NCI-H2196 (cell line): ENCODE results near the gene CSTB.

Experiments used
- DNase-seq: peaks from one replicate; lab custom pipeline; 2025; ENCODE audit not compliant: unreplicated experiment; lab: John Stamatoyannopoulos, UW

The CSTB gene

DNA sequence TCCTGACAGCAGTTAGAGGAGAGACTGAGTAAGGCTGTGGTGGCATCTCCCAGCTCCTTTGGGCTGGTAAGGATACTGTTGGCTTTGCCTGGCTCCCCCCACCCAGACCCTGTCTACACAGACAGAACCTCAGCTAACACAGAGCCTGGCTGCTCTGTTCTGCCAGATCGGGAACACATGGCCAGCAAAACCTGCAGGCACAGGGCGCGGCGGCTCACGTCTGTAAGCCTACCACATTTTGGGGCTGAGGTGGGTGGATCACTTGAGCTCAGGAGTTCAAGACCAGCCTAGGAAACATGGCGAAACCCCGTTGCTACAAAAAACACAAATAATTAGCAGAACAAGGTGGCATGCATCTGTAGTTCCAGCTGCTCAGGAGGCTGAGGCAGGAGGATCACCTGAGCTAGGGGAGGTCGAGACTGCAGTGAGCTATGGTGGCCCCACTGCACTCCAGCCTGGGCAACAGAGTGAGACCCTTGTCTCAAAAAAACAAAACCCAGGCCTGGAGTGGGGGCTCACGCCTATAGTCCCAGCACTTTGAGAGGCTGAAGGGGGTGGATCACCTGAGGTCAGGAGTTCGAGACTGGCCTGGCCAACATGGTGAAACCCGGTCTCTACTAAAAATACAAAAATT is 6.7 kb downstream of the CSTB start:
- no peak for DNase-seq

DNA sequence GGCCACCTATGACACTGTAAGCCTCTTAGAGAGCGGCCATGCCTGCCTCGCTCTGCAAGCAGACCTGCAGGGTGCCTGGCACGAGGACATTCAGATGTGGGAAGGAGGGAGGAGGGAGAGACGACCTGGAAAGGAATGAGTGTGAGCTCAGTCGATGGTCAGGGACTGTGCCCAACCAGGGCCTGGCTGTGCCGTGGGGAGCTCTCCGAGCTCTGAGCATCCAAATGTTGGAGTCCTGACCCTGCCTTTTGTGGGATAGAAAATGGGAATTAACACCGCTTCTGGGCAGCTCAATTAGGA is 7.3 kb downstream of the CSTB start:
- DNase-seq, result no peak

DNA sequence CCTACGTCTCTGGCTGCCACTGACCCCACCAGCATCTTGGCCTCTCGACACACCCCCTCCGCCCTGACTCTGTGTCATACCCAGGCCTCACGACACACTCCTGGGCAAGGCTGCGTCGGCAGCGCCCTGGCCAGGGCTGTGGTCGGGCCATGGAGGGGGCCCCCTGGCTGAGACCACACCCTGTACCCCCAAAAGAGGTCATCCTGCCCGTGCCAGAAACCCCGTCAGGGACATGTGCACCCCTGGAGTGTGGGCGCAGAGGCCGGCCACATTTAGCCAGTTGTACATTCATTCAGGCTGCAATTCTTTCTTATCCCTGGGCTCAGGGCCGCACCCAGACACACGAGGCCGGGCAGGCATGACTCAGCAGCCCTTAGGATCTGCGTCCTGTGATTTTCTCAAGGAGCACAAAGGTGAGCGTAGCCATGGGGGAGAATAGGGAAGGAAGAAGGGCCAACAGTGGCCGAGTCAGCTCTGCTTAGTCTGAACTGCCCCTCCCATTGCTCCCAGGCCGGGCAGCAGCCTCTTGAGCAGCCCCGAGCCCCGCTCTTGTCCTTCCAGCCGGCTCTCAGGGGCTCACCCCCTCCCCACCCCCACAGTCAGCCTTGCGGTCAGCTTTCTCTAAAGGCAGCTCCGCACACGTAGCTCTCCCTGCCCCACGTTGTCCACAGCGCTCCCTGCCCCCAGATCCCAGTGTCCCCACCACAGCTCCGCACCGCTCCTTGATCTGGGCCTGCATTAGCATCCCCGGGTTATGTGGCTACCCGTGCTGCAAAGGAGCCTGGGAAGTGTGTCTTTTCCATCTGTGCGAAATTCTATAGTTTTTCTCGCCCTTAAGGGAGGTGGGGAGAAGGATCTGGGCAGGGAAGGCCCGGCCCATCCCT is 7.9 kb downstream of the CSTB start:
- no peak for DNase-seq

DNA sequence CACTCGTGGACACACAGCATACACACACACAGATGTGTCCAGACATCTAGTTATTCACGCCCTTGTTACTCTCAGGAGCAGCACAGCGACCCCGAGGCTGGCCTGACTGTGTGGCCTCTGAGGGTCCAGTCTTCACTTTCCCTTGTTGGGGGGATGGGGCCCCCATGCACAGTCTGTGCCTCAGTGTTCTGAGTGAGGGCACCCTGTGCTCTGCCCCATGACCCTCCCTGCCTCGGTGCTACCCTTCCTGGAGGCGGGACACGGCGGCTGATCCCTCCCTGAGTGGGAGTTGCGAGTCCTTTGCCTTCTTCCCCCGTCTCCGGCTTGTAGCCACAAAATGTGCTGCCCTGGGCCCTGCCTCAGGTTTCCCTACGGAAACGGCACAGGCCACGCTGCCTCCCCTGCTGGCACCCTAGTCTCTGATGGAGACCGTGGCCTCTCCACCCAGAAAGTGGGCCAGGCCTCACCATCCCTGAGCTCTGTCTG is 8.6 kb downstream of the CSTB start:
- no peak for DNase-seq

DNA sequence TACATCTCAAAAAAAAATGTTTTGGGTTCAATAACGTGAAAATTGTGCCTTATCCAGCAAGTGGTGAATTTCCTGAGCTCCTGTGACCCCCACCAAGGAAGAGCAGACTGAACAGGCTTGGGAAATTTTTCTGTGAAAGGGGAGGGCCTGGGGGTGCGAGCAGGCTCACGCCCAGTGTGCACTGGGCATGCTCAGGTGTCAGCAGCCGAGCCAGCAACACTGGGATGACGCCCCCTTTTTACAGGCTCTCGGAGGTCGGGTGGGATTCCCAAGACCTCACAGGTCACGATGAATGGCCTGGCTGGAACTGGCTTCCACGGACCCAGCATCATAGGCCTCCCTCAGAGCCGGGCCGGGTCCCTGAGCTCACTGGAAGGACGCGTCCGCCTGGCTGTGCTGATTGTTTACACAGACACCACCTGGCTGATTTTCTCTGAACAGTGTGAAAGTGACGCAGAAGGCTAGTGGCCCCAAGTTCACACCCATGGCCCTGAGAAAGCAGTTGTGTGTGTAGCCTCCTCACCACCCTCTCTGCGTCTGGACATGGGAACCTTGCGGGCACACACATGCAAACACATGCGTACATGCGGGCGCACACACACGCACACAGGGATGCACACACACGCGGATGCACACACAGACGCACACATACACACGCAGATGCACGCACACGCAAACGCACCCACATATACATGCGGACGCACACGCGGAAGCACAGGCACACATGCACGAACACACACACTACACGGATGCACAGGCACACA is 9.2 kb downstream of the CSTB start:
- DNase-seq, result no peak

DNA sequence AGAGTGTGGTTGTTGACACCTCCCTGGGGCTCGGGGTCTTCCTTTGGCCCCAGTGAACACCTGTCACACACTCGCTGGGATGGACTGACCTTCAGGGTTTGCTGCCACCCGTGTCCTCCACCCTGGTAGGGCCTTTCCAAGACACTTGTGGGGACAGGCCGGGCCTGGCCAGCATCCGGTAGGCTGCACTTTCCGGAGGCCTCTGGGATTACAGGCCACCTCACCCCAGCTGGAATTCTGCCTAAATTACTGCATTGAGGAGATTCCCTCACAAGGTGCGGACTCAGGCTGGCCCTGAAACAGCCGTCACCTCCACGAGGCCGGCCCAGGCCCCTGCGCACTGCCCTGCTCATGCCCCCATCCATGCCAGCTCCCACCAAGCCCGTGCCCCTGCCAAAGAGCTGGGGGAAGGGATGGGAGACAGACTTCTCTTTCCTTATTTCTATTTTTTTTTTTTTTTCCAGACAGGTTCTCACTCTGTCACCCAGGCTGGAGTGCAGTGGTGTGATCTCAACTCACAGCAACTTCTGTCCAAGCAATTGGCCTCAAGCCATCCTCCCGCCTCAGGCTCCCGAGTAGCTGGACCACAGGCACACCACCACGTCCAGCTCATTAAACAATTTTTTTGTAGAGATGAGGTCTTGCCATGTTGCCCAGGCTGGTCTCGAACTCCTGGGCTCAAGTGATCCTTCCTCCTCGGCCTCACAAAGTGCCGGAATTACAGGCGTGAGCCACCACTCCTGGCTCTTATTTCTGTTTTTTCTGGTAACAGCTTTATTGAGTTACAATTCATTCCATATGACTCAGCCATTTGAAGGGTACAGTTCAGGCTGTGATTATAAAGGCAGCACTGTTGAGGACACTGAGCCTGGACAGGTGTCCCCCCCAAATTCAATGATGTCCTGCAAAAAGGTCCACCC is 11.3 kb downstream of the CSTB start:
- no peak for DNase-seq

DNA sequence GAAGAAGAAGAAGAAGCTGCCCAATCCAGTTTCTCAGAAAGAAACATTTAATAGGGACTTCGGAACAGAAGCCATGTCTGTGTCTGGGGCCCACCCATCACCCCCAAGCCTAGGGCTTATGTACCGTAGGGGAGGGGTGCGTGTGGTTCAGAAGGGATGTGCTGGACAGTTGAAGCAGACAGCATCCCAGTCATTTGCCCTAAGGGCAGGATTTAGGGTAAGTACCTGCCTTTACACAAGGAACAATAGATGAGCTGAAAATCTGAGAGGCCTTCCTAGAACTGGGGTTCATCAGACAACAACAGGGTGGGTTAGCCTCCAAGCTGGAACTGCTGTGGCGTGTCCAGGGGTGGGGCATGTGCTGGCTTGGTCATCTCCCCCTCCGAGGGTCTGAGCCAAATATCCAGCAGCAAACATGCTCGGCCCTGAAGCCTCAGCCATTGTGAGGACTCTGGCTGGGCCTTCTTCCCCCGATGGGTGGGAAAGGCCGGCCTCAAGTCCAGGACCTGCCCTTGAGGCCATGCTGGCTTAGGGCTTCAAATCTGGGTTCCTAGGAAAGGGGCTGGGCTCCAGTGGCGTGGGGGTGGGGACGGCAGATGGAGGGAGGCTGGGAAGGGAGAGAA is 12.1 kb downstream of the CSTB start:
- DNase-seq, result no peak

DNA sequence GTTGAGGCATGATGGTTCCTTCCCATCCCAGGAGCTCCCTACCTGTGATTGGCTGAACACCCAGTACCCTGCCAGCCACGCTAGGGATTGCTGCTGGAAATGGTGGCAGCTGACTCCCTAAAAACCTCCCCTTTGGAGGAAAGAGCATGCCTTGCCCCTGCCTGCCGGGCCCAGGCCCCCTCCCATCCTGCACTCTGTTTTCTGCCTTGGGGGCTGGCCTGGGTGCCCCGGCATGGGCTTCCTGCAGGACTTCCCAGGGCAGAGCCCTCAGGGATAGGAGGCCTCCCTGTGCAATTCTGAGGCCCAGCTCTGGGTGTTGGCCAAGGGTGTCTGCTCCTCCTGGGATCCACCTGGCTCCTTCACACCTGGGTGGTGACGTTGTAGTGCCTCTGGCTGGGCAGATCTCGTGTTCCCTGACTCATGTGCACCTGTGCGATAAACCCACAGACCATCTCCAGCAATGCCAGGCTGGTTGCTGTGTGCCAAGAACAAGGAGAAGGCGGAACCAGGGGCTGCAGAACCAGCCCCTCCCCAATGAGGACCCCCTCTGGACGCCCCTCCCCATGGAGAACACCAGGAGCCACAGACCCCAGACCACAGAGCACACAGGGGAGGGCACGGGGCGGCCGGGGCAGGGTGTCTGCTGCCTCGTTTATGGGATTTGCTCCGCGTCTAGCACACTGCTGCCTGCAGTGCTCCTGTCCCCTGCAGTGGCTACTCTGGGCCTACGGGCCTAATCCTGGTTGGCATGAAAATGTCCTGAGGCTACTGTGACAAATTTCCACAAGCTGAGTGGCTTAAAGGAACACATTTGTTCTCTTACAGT is 13.6 kb downstream of the CSTB start:
- peak; percentile 79 for DNase-seq

DNA sequence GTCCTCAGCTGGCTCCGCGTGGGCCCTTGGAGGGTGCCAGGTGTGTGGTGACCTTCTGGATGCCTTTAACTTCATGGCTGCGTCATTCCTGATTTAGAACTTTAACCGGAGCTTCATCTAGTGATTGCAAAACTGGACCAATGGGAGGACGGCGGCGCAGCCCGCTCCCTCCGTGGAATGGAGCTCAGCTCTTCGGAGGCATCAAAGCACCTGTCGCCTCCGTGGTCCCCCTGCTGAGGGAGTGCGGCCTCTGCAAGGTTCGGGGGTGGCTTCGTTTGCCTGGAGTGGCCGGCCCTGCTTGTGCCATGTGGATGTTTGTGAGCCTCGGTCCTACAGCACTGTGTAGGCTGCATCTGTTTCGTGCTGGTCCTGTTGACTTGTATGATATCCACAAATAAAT is 14.2 kb downstream of the CSTB start:
- no peak for DNase-seq

DNA sequence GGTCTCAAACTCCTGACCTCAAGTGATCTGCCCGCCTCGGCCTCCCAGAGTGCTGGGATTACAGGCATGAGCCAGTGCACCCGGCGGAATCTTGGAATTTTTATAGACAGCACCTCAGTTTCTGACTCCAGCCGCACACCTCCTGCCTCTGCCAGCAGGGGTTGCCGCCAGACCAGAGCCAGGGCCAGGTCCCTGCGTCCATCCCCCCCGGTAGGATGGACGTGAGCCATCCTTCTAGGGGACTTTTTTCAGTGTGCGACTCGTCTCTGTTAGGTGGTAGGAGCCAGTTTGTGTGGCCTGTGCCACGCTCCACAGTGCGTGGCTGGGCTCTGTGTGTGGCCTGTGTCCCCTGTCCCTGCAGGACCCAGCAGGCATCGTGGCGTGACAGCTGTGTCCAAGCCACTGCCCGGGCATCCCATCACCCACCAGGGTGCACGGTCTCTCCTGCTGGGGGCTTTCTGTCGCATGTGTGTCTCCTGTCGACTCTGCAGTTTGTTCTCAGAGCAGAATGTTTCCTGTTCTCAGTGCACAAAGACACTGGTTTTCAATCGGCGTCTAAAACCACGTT is 15.6 kb downstream of the CSTB start:
- no peak for DNase-seq

DNA sequence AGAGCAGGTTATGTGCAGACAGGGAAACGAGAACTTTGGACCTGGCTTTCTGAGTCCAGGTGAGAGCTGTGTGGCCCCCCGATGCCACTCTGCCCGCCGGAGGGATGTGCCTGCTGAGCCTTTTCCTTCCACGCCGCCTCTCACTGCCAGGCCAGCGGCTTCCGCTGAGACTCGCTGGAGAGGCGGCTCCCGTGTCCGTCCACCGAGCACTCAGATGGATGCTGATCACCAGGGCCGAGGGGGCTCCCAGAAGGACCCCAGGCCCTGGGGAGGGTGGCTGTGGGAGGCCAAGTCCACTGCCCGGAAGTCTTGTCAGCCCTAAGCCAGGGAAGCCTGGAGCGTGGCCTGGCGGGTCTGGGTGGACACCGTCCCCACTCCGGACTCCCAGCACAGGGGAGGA is 16.5 kb downstream of the CSTB start:
- DNase-seq, result no peak

DNA sequence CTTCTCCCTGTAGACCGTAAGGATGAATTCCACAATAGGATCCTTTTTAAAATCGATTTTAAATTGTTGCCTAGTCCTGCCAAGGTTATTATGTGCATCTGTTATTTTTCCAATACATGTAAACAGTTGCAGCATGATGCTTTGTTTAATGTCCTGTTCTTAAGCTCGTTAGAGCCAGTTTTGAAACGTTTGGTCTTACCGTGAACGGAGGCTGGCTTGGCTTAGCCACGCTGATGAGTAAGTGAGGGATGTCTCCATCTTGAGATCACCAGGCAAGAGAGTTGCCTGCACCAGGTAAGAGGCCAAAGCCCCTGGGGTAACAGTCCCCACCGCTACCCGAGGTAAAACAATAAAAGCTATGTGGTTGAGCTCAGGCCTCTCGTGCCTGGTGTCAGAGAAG is 17.3 kb downstream of the CSTB start:
- DNase-seq, result no peak

DNA sequence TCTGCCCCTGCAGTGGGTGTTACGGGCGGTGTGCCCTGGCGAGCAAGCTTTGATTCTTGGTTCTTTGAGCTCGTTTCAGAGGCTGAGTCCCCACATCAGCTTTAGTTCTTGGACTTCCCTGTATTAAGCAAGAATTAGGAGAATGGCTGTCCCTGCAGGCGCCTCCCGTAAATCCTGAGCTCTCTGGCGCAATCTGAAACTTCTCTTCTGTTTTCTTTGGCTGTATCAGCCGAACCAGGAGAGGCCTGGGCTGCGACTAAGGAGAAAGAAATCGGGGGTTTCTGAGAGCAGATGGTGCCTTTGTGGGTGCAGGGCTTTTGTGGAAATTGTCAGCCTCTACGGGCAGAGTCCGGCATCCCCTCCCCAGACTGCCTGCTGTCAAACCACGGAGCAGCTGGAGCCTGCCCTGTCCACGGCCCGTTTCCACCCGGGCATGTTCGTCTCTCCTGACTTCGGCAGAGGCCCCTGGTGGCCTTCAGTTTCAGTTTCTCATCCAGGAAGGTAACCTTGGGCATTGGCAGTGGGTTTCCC is 17.9 kb downstream of the CSTB start:
- DNase-seq, result no peak

DNA sequence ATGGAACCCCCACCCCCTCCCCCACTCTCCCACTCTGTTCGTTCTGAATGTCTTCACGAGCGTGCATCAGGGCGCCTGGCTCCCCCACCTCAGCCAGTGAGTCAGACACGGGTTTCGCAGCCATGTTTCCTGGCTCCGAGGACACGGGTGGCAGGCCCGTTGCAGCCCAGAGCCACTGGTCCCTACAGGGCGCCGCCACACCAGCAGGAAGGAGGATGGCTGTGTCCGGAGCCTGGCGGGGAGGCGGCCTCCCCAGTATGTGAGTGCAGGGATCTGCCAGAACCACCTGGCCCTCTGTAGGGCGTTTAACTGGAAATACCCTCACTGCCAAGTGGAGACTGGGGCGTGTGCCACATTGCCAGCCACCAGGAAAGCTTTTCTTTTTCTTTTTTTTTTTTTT is 18.5 kb downstream of the CSTB start:
- no peak for DNase-seq

DNA sequence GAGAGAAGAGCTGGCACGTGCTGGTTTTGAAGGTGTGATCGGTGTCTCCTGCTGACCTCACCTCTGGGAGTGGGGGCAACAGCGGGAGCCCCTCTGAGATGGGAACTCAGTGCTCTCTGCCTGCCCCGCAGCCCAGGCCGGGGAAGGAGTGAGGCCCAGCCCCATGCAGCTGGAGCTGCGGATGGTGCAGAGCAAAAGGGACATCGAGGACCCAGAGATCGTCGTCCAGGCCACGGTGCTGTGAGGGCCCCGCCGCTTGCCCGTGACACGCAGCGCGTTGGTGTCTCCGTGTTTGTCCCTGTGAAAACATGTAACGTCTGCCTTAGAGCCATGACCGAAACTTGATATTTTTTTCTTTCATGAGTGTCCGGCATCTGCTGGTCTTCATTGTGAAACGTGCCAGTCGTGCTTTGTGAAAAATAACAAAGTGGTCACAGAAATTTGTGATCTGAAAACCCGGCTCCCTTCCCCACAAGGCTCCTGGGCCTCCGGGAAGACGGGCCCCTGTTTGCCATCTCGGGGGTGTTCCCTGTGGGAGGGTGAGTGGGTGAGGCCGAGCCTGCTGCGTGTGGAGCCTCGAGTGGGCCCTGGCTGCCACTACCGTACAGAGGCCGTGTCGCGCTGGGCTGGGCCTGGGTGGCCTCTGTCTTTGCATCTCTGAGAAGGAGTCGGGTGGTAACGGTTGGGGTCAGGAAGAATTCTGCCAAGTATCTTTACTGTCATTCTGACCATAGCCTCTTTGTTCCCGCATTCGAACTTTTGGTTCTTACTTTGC is 20.1 kb downstream of the CSTB start:
- DNase-seq, result no peak

DNA sequence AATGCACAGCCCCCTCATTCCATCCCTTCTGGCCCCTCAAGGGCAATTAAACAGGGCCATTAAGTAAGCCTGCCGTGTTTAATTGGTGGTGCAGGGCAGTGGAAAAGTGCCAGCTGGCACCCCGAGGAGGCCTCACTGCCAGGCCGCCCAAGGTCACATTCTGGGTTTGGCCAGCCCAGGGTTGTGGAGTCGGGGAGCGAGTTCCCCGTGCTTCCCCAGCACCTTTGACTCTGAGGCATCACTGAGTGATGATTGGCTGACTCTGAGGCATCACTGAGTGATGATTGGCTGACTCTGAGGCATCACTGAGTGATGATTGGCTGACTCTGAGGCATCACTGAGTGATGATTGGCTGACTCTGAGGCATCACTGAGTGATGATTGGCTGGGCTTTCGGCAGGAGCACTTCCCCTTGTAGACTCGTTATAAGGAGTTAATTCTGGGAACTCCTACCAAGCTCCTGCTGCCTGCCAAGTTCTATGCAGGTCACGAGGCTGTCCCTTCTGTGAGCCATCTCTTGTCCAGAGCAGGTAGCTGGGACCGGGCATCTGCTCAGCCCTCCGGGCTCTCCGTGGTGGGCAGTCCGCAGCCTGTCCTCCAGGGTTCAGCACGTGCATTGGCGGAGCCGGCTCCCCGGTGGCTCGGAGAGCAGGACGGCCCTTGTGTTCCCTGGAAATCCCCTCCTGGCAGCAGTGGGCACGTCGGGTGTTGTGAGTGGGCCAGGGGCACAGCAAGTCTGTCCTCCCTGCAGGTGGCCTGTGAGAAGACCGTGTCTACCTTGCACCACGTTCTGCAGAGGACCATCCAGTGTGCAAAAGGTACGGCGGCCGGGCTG is 20.9 kb downstream of the CSTB start:
- DNase-seq, result no peak

DNA sequence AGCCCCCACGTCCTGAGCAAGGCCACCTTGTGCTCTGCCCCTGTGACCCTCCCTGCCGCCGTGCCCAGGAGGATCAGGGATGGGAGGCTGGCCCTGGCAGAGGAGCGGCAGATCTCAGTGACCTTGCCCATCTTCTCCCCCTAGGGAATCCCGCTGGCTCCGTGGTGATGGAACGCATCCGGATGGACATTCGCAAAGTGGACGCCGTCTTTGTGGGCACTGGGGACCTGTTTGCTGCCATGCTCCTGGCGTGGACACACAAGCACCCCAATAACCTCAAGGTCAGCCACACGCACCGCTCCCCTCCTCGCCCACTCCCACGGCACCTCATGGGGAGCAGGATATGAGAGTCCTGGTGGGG is 22.7 kb downstream of the CSTB start:
- DNase-seq, result no peak
